B cell (primary cell): ENCODE measurements around the gene RFX2.

Experiments
- EZH2 ChIP-seq: IDR thresholded peaks from 2 replicates; pipeline ENCODE4 v1.6.1; 2012; ENCODE audit warnings: borderline replicate concordance, low read depth, mild to moderate bottlenecking, moderate library complexity, low read length; ENCODE audit not compliant: insufficient read depth, poor library complexity, severe bottlenecking
- TF ChIP-seq, protein P1 (sequence below): fragments of 200-600 bp; IDR thresholded peaks from one replicate; pipeline ENCODE4 v1.8.0; 2022; ENCODE audit warnings: antibody characterized with exemption, mild to moderate bottlenecking

DNA sequence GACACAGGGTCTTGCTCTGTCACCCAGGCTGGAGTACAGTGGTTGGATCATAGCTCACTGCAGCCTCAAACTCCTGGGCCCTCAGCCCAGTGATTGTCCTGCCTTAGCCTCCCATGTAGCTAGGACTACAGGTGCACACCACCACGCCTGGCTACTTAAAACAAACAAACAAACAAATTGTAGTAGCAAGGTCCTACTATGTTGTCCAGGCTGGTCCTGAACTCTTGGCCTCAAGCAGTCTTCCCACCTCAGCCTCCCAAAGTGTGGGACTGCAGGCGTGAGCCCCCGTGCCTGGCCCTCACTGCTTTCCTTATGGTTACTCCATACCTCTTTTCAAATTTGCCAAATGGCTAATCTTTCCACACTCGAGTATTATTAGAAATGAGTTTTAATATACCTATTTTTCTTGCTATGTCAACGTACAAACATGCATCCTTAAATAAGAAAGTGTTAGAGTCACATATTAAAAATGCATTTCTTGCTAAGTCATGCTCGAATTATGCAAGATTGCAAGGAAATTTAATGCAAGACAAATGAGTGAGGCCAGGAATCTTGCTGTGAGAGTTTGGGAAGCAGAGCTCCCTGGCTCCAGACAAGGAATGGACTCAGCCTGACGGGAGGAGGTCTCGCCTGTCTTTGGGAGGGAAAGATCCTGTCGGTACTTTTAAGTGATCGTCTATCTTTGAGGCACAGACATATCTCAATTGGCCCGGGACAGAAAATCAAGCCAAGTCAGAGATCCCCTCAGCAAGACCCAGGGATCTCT, 39.4 kb downstream of the RFX2 start:
- no peak for TF ChIP-seq EZH2
- TF ChIP-seq, protein P1, sequence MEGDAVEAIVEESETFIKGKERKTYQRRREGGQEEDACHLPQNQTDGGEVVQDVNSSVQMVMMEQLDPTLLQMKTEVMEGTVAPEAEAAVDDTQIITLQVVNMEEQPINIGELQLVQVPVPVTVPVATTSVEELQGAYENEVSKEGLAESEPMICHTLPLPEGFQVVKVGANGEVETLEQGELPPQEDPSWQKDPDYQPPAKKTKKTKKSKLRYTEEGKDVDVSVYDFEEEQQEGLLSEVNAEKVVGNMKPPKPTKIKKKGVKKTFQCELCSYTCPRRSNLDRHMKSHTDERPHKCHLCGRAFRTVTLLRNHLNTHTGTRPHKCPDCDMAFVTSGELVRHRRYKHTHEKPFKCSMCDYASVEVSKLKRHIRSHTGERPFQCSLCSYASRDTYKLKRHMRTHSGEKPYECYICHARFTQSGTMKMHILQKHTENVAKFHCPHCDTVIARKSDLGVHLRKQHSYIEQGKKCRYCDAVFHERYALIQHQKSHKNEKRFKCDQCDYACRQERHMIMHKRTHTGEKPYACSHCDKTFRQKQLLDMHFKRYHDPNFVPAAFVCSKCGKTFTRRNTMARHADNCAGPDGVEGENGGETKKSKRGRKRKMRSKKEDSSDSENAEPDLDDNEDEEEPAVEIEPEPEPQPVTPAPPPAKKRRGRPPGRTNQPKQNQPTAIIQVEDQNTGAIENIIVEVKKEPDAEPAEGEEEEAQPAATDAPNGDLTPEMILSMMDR: no peak
